A673 (cell line): ENCODE results near the gene ANO1. TPM values are rescaled to one million over a fixed set of nuclear protein-coding genes. Genes with fewer than 3 reads are reported as not detected.

Experiments
- BruUV-seq: library from RNA; stranded (reverse); fragments of 400-500 nt; replicated peaks from 2 replicates; lab custom pipeline; 2021; lab: Mats Ljungman, UMichigan
- CTCF ChIA-PET: fragments of 300-600 bp; sonication (Branson Sonifier 250); formaldehyde crosslinking; loops from one replicate; lab custom pipeline; 2022; ENCODE audit warnings: antibody characterized with exemption; lab: Charles Lee
- POLR2A ChIA-PET: fragments of 300-600 bp; sonication (Branson Sonifier 250); formaldehyde crosslinking; loops from one replicate; lab custom pipeline; 2022; ENCODE audit warnings: antibody characterized with exemption; ENCODE audit not compliant: low non-redundant PET; lab: Charles Lee
- DNase-seq: peaks from one replicate; pipeline ENCODE4 v3.0.0-alpha.2; 2015; ENCODE audit warnings: low spot score
- H3K27ac ChIP-seq: fragments of 200-600 bp; sonication (generic); 2 replicates; pipeline ENCODE4 v1.5.1; 2016; ENCODE audit warnings: mixed run types, low read depth, mild to moderate bottlenecking, mixed read lengths, antibody characterized with exemption, low read length; ENCODE audit not compliant: poor library complexity, severe bottlenecking
- H3K27me3 ChIP-seq: fragments of 200-600 bp; sonication (generic); replicated peaks from 2 replicates; pipeline ENCODE4 v1.6.1; 2017; ENCODE audit warnings: mixed run types, low read depth, mild to moderate bottlenecking, mixed read lengths, antibody characterized with exemption, low read length; ENCODE audit not compliant: insufficient read depth, poor library complexity
- H3K36me3 ChIP-seq: fragments of 200-600 bp; sonication (generic); 2 replicates; pipeline ENCODE4 v1.6.1; 2016; ENCODE audit warnings: mixed run types, mild to moderate bottlenecking, mixed read lengths, antibody characterized with exemption, low read length; ENCODE audit not compliant: insufficient read depth, poor library complexity, severe bottlenecking
- H3K4me1 ChIP-seq: fragments of 200-600 bp; sonication (generic); 2 replicates; pipeline ENCODE4 v1.6.1; 2017; ENCODE audit warnings: mixed run types, mild to moderate bottlenecking, mixed read lengths, antibody characterized with exemption, low read length; ENCODE audit not compliant: insufficient read depth, poor library complexity, severe bottlenecking
- H3K4me3 ChIP-seq: fragments of 200-600 bp; sonication (generic); 2 replicates; pipeline ENCODE4 v1.5.1; 2016; ENCODE audit warnings: low read depth, mixed run types, mild to moderate bottlenecking, mixed read lengths, low read length; ENCODE audit not compliant: poor library complexity, severe bottlenecking
- H3K9me3 ChIP-seq: fragments of 200-600 bp; sonication (generic); 2 replicates; pipeline ENCODE4 v1.6.1; 2016; ENCODE audit warnings: mixed run types, low read depth, mild to moderate bottlenecking, mixed read lengths, antibody characterized with exemption, low read length; ENCODE audit not compliant: poor library complexity, severe bottlenecking
- CTCF ChIP-seq: fragments of 300-800, 200-600 bp; sonication (generic); conservative IDR thresholded peaks from 2 replicates; pipeline ENCODE4 v1.5.1; 2017; ENCODE audit warnings: low read depth, mild to moderate bottlenecking, antibody characterized with exemption, low read length, moderate library complexity, mixed read lengths
- EZH2 ChIP-seq: fragments of 200-600 bp; sonication (generic); IDR thresholded peaks from 2 replicates; pipeline ENCODE4 v1.6.1; 2017; ENCODE audit warnings: borderline replicate concordance, low read depth, mild to moderate bottlenecking, mixed read lengths, antibody characterized with exemption, low read length; ENCODE audit not compliant: poor library complexity, severe bottlenecking
- intact Hi-C: fragments of 100-400 bp; cut with micrococcal nuclease; formaldehyde crosslinking; loops from one replicate; pipeline ENCODE4 v1.10.0; 2022; ENCODE audit not compliant: unreplicated experiment
- total RNA-seq: library from RNA; stranded (reverse); gene quantifications from 2 replicates; pipeline ENCODE4 v1.2.3, GENCODE V29; 2021

ANO1 gene
- total RNA-seq, 1 experiment from 2014 or later, result 0.90 TPM

DNA sequence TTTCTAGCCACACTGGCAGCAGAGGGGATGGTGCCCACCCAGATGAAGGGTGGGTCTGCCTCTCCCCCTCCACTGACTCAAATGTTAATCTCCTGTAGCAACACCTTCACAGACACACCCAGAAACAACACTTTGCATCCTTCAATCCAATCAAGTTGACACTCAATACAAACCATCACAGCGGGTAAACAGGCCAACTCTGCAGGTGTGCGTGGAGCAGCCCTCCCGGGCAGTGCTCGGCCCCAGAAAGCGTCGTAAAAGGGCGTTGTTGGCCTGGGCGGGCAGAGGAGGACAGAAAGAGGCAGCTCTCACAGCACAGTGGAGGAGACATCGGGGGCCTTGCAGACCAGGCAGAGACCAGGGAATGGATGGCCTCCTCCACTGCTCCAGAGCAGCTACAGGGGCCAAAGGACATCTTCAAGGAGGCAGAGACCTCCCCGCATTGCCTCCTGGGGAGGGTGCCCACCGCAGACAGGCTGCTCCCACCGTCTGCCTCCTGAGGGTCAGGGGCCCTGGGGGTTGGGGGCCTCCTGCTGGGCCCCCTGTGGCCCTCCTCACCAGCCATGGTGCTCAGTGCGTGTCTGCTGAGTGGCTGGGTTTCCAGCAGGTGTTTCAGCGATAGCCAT lies 68.9 kb downstream of the ANO1 start:
- CTCF ChIA-PET, result no interaction called here
- Histone ChIP-seq H3K27me3 (no peaks in the 10 kb centered on the region), H3K27ac (no peak overlapping the region), H3K9me3 (no peaks in the 10 kb centered on the region), H3K36me3 (no peaks in the 10 kb centered on the region), H3K4me3 (no peak overlapping the region), H3K4me1 (peaks cover 12% of the 10 kb centered on the region)
- no TSS peak for BruUV-seq
- no peak for DNase-seq
- intact Hi-C loops, result no loop called here
- no peak for TF ChIP-seq EZH2
- TF ChIP-seq CTCF, result no peak
- POLR2A ChIA-PET, result no interaction called here

DNA sequence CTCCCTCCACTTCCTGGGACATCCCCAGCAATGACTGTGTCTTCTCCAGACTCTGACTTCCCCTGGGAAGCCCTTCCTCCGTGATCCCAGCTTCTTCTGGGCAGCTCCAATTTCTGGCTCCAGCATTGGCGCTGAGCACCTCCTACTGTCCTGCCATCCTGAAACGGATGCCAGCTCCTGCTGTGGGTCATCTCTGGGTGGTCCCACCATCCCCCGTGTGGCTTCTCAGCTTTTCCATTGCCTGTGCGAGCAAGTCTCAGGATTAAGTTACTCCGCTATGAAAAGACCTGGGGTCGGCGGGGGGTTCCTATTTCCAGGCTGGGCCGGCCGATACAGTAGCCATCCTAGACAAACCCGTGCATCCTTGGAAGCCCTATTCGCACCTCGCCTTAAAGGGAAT lies 69.6 kb downstream of the ANO1 start:
- ChIA-PET POLR2A (interaction anchor here (0.6 kb wide), 1 partner anchor 125 kb away, joined by 4 read pairs; no protein-coding TSS in a partner anchor), CTCF (no interaction called here)
- Histone ChIP-seq H3K4me1 (peaks cover 5% of the 10 kb centered on the region), H3K27me3 (no peaks in the 10 kb centered on the region), H3K27ac (no peak overlapping the region), H3K9me3 (no peaks in the 10 kb centered on the region), H3K36me3 (no peaks in the 10 kb centered on the region), H3K4me3 (no peak overlapping the region)
- intact Hi-C loops, result no loop called here
- DNase-seq, result no peak
- no peak for TF ChIP-seq EZH2
- no peak for TF ChIP-seq CTCF
- BruUV-seq, result no TSS peak

DNA sequence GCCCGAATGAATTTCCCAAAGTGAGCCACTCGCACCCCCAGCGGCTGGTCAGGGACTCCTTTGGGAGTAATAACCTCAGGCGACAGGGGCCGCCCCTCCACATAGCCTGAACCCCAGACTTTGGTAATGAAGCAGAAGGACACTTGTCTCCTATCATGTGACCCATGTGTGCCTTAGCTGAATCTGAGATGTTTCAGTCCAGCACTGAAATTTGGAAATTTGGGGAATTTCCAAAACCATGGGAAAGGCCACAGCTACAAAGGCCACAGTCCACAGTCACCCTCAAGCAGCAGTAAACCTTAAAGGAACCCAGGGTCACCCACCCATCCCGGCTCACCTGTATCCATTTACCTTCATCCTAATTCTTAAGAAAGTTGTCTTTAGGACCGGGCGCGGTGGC lies 73.6 kb downstream of the ANO1 start:
- CTCF ChIA-PET, result no interaction called here
- BruUV-seq, result no TSS peak

More for the DNA sequence above, 73.6 kb downstream of the ANO1 start:
- H3K9me3 ChIP-seq, result no peaks in the 10 kb centered on the region
- POLR2A ChIA-PET, result interaction anchor here (0.7 kb wide), 1 partner anchor 9 kb away, joined by 3 read pairs; no protein-coding TSS in a partner anchor
- no peaks in the 10 kb centered on the region for H3K27me3 ChIP-seq
- no peaks in the 10 kb centered on the region for H3K36me3 ChIP-seq
- intact Hi-C loops, result no loop called here
- no peak for DNase-seq
- no peak overlapping the region for H3K4me3 ChIP-seq
- H3K27ac ChIP-seq, result no peak overlapping the region
- H3K4me1 ChIP-seq, result no peaks in the 10 kb centered on the region
- TF ChIP-seq EZH2, result no peak
- TF ChIP-seq CTCF, result no peak
